ENCODE measurements around the gene TST.

Gene TST

GRCh38 chr22:37065180-37065579 is 45.9 kb upstream of the TST start:
- TF ChIP-seq POLR2AphosphoS5 (IDR thresholded peaks at IDR 0.05; ENCODE audit: low read depth, low read length) (no peak), SIN3A (IDR thresholded peaks at IDR 0.05; ENCODE audit: borderline replicate concordance, insufficient read depth, low read length) (no peak), TAF1 (IDR thresholded peaks at IDR 0.05; ENCODE audit: borderline replicate concordance, insufficient read depth, low read length) (no peak), FOXP2 (optimal IDR thresholded peaks at IDR 0.05; ENCODE audit: borderline replicate concordance, extremely low read depth, extremely low read length, insufficient read depth) (no peak)
- TF ChIP-seq, protein P1, sequence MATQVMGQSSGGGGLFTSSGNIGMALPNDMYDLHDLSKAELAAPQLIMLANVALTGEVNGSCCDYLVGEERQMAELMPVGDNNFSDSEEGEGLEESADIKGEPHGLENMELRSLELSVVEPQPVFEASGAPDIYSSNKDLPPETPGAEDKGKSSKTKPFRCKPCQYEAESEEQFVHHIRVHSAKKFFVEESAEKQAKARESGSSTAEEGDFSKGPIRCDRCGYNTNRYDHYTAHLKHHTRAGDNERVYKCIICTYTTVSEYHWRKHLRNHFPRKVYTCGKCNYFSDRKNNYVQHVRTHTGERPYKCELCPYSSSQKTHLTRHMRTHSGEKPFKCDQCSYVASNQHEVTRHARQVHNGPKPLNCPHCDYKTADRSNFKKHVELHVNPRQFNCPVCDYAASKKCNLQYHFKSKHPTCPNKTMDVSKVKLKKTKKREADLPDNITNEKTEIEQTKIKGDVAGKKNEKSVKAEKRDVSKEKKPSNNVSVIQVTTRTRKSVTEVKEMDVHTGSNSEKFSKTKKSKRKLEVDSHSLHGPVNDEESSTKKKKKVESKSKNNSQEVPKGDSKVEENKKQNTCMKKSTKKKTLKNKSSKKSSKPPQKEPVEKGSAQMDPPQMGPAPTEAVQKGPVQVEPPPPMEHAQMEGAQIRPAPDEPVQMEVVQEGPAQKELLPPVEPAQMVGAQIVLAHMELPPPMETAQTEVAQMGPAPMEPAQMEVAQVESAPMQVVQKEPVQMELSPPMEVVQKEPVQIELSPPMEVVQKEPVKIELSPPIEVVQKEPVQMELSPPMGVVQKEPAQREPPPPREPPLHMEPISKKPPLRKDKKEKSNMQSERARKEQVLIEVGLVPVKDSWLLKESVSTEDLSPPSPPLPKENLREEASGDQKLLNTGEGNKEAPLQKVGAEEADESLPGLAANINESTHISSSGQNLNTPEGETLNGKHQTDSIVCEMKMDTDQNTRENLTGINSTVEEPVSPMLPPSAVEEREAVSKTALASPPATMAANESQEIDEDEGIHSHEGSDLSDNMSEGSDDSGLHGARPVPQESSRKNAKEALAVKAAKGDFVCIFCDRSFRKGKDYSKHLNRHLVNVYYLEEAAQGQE (IDR thresholded peaks at IDR 0.05; ENCODE audit: insufficient read depth in 1 of 2, low read depth in 2 of 2, low read length in 2 of 2): no peak

- TF ChIP-seq, protein P1 (IDR thresholded peaks at IDR 0.05; ENCODE audit: insufficient read depth in 1 of 2, low read depth in 2 of 2, low read length in 2 of 2): no peak
- TF ChIP-seq POLR2AphosphoS5 (IDR thresholded peaks at IDR 0.05; ENCODE audit: low read depth, low read length): no peak
- TF ChIP-seq FOXP2 (optimal IDR thresholded peaks at IDR 0.05; ENCODE audit: borderline replicate concordance, extremely low read depth, extremely low read length, insufficient read depth): no peak
- TF ChIP-seq SIN3A (IDR thresholded peaks at IDR 0.05; ENCODE audit: borderline replicate concordance, insufficient read depth, low read length): no peak
- no peak for TF ChIP-seq TAF1 (IDR thresholded peaks at IDR 0.05; ENCODE audit: borderline replicate concordance, insufficient read depth, low read length)
Observed at GRCh38 chr22:37064553-37064952, 45.3 kb upstream of the TST start.

DNA sequence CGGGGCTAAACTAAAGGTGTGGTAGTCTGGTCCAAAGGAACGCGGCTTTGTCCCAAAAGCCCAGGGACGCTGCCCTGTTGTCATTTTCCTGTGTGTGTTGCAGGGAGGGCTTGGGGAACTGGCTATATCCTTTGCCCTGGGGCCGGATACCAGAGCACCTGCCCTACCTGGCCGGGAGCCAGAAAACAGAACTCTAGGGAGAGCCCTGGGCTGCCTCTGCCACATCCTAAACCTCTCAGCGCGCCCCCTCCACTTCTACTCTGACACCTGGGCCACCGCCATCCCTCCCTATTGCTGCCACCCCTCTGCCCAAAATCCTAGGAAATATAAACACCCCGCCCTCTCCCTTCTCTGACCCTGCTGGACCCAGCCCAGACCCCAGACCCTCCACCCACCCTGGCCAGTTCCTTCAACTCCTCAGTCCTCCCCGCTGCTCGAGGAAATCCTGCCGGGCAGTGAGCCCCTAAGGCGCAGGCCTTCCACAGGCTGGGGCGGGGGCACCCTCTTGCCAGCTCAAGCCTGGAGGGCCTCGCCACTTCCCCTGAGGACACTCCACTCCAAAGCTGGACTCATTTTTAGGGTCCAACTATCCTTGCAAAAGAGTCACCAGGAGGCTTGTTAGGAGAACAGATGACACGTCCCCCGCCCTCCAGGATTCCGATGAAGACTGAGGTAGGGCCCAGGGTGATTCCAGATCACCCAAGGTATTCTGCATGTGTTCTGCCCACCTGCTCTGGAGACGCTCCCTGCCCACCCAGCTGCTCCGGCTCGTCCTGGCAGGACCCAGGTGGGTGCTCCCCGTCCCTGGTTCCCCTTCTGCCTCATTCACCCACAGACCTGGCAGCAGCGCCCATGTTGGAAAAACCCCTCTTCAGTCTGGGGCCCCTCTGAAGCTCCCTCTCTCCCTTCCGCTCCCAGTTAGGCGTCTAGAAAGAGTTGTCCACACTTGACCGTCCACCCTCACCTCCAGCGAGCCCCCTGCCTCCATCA is 44.5 kb upstream of the TST start:
- no peak for TF ChIP-seq POLR2AphosphoS5 (IDR thresholded peaks at IDR 0.05; ENCODE audit: low read depth, low read length)
- no peak for TF ChIP-seq FOXP2 (optimal IDR thresholded peaks at IDR 0.05; ENCODE audit: borderline replicate concordance, extremely low read depth, extremely low read length, insufficient read depth)
- TF ChIP-seq, protein P1 (IDR thresholded peaks at IDR 0.05; ENCODE audit: insufficient read depth in 1 of 2, low read depth in 2 of 2, low read length in 2 of 2): no peak
- TF ChIP-seq SIN3A (IDR thresholded peaks at IDR 0.05; ENCODE audit: borderline replicate concordance, insufficient read depth, low read length): no peak

DNA sequence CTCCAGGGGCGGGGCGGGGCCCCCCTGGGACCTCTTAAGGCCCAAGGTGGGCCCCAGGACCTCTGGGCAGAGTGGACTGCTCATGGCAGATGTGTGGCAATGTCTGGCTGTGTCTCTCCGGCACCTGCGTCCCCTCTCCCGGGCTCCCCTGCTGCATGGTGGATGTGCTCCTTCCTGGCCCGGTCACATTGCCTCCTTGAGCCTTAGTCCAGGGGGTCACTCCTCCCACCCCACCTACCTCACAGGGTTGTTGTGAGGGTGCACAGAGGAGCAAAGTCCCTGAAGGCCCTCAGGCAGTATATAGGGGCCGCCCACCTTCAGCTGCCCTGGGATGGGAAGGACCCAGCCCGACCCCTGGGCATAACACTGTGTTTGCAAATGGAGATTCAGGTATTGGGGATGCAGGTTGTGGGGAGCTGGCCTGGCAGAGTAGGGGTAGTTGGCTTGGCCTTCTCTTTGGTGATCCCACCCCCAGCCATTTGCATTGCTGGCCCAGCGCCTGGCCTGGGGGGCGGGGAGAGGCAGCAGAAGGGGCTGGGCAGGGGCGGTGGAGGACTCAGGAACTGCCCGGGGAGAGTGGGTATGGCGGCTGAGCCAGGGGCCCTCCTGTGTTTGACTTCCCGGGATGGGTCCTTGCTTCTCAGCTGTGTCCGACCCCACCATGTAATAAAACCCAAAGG is 43.6 kb upstream of the TST start:
- TF ChIP-seq POLR2AphosphoS5 (IDR thresholded peaks at IDR 0.05; ENCODE audit: low read depth, low read length) (no peak), SIN3A (IDR thresholded peaks at IDR 0.05; ENCODE audit: borderline replicate concordance, insufficient read depth, low read length) (no peak), TAF1 (IDR thresholded peaks at IDR 0.05; ENCODE audit: borderline replicate concordance, insufficient read depth, low read length) (no peak), FOXP2 (optimal IDR thresholded peaks at IDR 0.05; ENCODE audit: borderline replicate concordance, extremely low read depth, extremely low read length, insufficient read depth) (no peak)
- TF ChIP-seq, protein P1 (IDR thresholded peaks at IDR 0.05; ENCODE audit: insufficient read depth in 1 of 2, low read depth in 2 of 2, low read length in 2 of 2): no peak
